Liver (tissue), 9 donors: Measurements from ENCODE around the gene PEX7. TPM values are rescaled to one million over a fixed set of nuclear protein-coding genes. Genes with fewer than 3 reads are reported as not detected.

ENCODE experiments used
- DNase-seq: peaks from one replicate; pipeline ENCODE4 v3.0.0-alpha.2; 2017; ENCODE audit warnings: low spot score
- H3K27ac ChIP-seq, 2 donors: one replicate each; pipeline ENCODE4 v1.7.0; 2013; ENCODE audit warnings: inconsistent platforms in 2 of 2, low read length in 2 of 2, control low read depth in 1 of 2, low read depth in 1 of 2, mild to moderate bottlenecking in 1 of 2
- H3K27me3 ChIP-seq, 4 donors: one replicate each; pipeline versions ENCODE4 v1.6.1 to v1.7.0; 2013; ENCODE audit warnings: low read length in 3 of 4, inconsistent platforms in 1 of 4, mild to moderate bottlenecking in 1 of 4, moderate library complexity in 1 of 4; ENCODE audit not compliant: control insufficient read depth in 4 of 4, insufficient read depth in 4 of 4
- H3K36me3 ChIP-seq, 4 donors: one replicate each; pipeline versions ENCODE4 v1.6.1 to v1.7.0; 2013; ENCODE audit warnings: low read length in 3 of 4, mild to moderate bottlenecking in 3 of 4, low read depth in 1 of 4, moderate library complexity in 1 of 4; ENCODE audit not compliant: control insufficient read depth in 4 of 4, insufficient read depth in 3 of 4
- H3K4me1 ChIP-seq, 4 donors: one replicate each; pipeline versions ENCODE4 v1.6.1 to v1.7.0; 2013; ENCODE audit warnings: low read length in 3 of 4, mild to moderate bottlenecking in 3 of 4, moderate library complexity in 1 of 4; ENCODE audit not compliant: control insufficient read depth in 4 of 4, insufficient read depth in 4 of 4
- H3K4me3 ChIP-seq, 3 donors: one replicate each; pipeline versions ENCODE4 v1.6.1 to v1.7.0; 2013; ENCODE audit warnings: low read length in 3 of 3, control low read depth in 1 of 3, low read depth in 1 of 3, mild to moderate bottlenecking in 1 of 3
- H3K9ac ChIP-seq, 2 donors: one replicate each; pipeline ENCODE4 v1.7.0; 2013; ENCODE audit warnings: low read length in 2 of 2, mild to moderate bottlenecking in 2 of 2, moderate library complexity in 2 of 2, control low read depth in 1 of 2, low read depth in 1 of 2
- H3K9me3 ChIP-seq, 4 donors: one replicate each; pipeline versions ENCODE4 v1.6.1 to v1.7.0; 2013; ENCODE audit warnings: low read length in 3 of 4; ENCODE audit not compliant: control insufficient read depth in 4 of 4
- ATF3 ChIP-seq: IDR thresholded peaks from 2 replicates; pipeline ENCODE4 v1.6.1; 2016; ENCODE audit warnings: antibody characterized with exemption
- CTCF ChIP-seq: fragments of 150-350 bp; IDR thresholded peaks from 2 replicates; pipeline ENCODE4 v1.5.1; 2017; ENCODE audit warnings: improper control_type of control experiment, low read depth, low read length; ENCODE audit not compliant: missing input control
- FOXA2 ChIP-seq: IDR thresholded peaks from 2 replicates; pipeline ENCODE4 v1.6.1; 2016; ENCODE audit warnings: antibody characterized with exemption
- GABPA ChIP-seq, 2 donors: IDR thresholded peaks in 1 of 2; conservative IDR thresholded peaks in 1 of 2; 2 replicates each; pipeline ENCODE4 v1.6.1; 2016; ENCODE audit warnings: antibody characterized with exemption in 2 of 2, mild to moderate bottlenecking in 1 of 2, moderate library complexity in 1 of 2
- HNF4G ChIP-seq: IDR thresholded peaks from 2 replicates; pipeline ENCODE4 v1.6.1; 2016; ENCODE audit warnings: antibody characterized with exemption
- JUND ChIP-seq, 2 donors: IDR thresholded peaks; 2 replicates each; pipeline ENCODE4 v1.6.1; 2016; ENCODE audit warnings: antibody characterized with exemption in 2 of 2
- MAX ChIP-seq: IDR thresholded peaks from 2 replicates; pipeline ENCODE4 v1.6.1; 2016; ENCODE audit warnings: antibody characterized with exemption
- RAD21 ChIP-seq, 2 donors: IDR thresholded peaks; 2 replicates each; pipeline ENCODE4 v1.6.1; 2016; ENCODE audit warnings: antibody characterized with exemption in 2 of 2, mild to moderate bottlenecking in 2 of 2
- REST ChIP-seq: IDR thresholded peaks from 2 replicates; pipeline ENCODE4 v1.6.1; 2016; ENCODE audit warnings: antibody characterized with exemption, mild to moderate bottlenecking
- SP1 ChIP-seq: IDR thresholded peaks from 2 replicates; pipeline ENCODE4 v1.6.1; 2018; ENCODE audit warnings: antibody characterized with exemption, mild to moderate bottlenecking
- YY1 ChIP-seq: IDR thresholded peaks from 2 replicates; pipeline ENCODE4 v1.6.1; 2016; ENCODE audit warnings: antibody characterized with exemption, mild to moderate bottlenecking
- WGBS: extraction: QIAGEN DNeasy Blood & Tissue Kit; methylation state at CpG from one replicate; pipeline ENCODE4 v1.1.7; 2013; 5-methylcytosine and 5-hydroxymethylcytosine counted together
- polyA plus RNA-seq, 2 donors: library from polyadenylated mRNA; stranded (reverse) in 1 of 2; unstranded in 1 of 2; fragments of 200-250 nt in 1 of 2; fragments of >200 nt in 1 of 2; fragmentation: Nextera tagmentation in 1 of 2; extraction: Ambion mirVana in 1 of 2; gene quantifications; one replicate each; pipeline versions ENCODE4 v1.2.1 to v1.2.3, GENCODE V29; 2013 to 2015
- total RNA-seq, 2 donors: library from RNA; depleted of rRNA; stranded (reverse); fragments of >200 nt; gene quantifications; one replicate each; pipeline ENCODE4 v1.2.3, GENCODE V29; 2014
- donor health status: healthy.
- donor health status: healthy.
- donor health status: healthy.
- donor health status: healthy.
- donor health status: healthy.

The PEX7 gene
- total and polyA plus RNA-seq, 4 donors = 5.2 to 7.5 (median 6.2) TPM

GRCh38 chr6:136923116-136923953 is 100.9 kb downstream of the PEX7 start (continued):
- TF ChIP-seq CTCF (no peak), YY1 (no peak)

- Histone ChIP-seq H3K27me3 (peaks cover 3 to 11% (median 9%) of the 10 kb centered on the region in 4 donors), H3K9me3 (no peaks in the 10 kb centered on the region), H3K4me1 (peaks cover 25 to 30% (median 25%) of the 10 kb centered on the region in 4 donors), H3K27ac (no peak overlapping the region), H3K9ac (no peak overlapping the region), H3K36me3 (no peaks in the 10 kb centered on the region), H3K4me3 (no peak overlapping the region)
- DNase-seq = no peak
- TF ChIP-seq MAX (no peak), ATF3 (no peak), YY1 (no peak), REST (no peak), HNF4G (no peak), CTCF (no peak), FOXA2 (no peak), SP1 (no peak), JUND (IDR thresholded peaks at IDR 0.05) (no peak), RAD21 (IDR thresholded peaks at IDR 0.05) (no peak), GABPA (IDR thresholded peaks at IDR 0.05 in 1 of 2, conservative IDR thresholded peaks at IDR 0.05 in 1 of 2) (no peak)
- WGBS = 57% methylated on average over 40 of the region's 40 CpGs
These were observed 101.7 kb downstream of the PEX7 start for GRCh38 chr6:136923954-136924673.
